OCI-LY7 (cell line): Measurements from ENCODE around the gene ITSN1. TPM values are rescaled to one million over a fixed set of nuclear protein-coding genes. Genes with fewer than 3 reads are reported as not detected.

ENCODE experiments used
- BruUV-seq: library from RNA; stranded (reverse); fragments of 400-500 nt; replicated peaks from 2 replicates; lab custom pipeline; 2021; lab: Mats Ljungman, UMichigan
- CTCF ChIA-PET: fragments of 300-600 bp; sonication (Branson Sonifier 250); formaldehyde crosslinking; loops from one replicate; lab custom pipeline; 2022; ENCODE audit warnings: antibody characterized with exemption; ENCODE audit not compliant: unreplicated experiment; lab: Charles Lee
- POLR2A ChIA-PET: fragments of 300-600 bp; sonication (Branson Sonifier 250); formaldehyde crosslinking; loops from one replicate; lab custom pipeline; 2022; ENCODE audit warnings: antibody characterized with exemption; lab: Charles Lee
- DNase-seq: peaks from one replicate; pipeline ENCODE4 v3.0.0-alpha.2; 2015; ENCODE audit warnings: low spot score
- H2AFZ ChIP-seq: fragments of 200-600 bp; sonication (generic), shearing (Covaris generic); 2 replicates; pipeline ENCODE4 v1.6.1; 2014; ENCODE audit warnings: mild to moderate bottlenecking, antibody characterized with exemption, low read length, moderate library complexity
- H3K27ac ChIP-seq: fragments of 200-600 bp; sonication (generic); 2 replicates; pipeline ENCODE4 v1.5.1; 2014; ENCODE audit warnings: mixed run types, low read depth, mild to moderate bottlenecking, moderate library complexity, low read length, inconsistent platforms; ENCODE audit not compliant: poor library complexity, severe bottlenecking
- H3K36me3 ChIP-seq: fragments of 200-600 bp; sonication (generic); 2 replicates; pipeline ENCODE4 v1.6.1; 2014; ENCODE audit warnings: mild to moderate bottlenecking, antibody characterized with exemption, low read length, moderate library complexity, mixed read lengths; ENCODE audit not compliant: insufficient read depth
- H3K4me1 ChIP-seq: fragments of 200-600 bp; sonication (generic); 2 replicates; pipeline ENCODE4 v1.5.1; 2014; ENCODE audit warnings: mild to moderate bottlenecking, low read length; ENCODE audit not compliant: insufficient read depth, poor library complexity, severe bottlenecking
- H3K4me2 ChIP-seq: fragments of 200-600 bp; sonication (generic); 2 replicates; pipeline ENCODE4 v1.6.1; 2014; ENCODE audit warnings: mild to moderate bottlenecking, low read length
- H3K4me3 ChIP-seq: fragments of 200-600 bp; sonication (generic); 2 replicates; pipeline ENCODE4 v1.5.1; 2014; ENCODE audit warnings: mild to moderate bottlenecking, low read depth, low read length; ENCODE audit not compliant: poor library complexity, severe bottlenecking
- H3K79me2 ChIP-seq: fragments of 200-600 bp; sonication (generic); 2 replicates; pipeline ENCODE4 v1.6.1; 2016; ENCODE audit warnings: low read depth, mild to moderate bottlenecking, low read length, moderate library complexity, mixed read lengths; ENCODE audit not compliant: insufficient read depth
- H3K9me2 ChIP-seq: fragments of 200-600 bp; sonication (generic); 2 replicates; pipeline ENCODE4 v1.6.1; 2016; ENCODE audit warnings: mild to moderate bottlenecking, low read length, mixed read lengths; ENCODE audit not compliant: insufficient read depth
- H3K9me3 ChIP-seq: fragments of 200-600 bp; sonication (generic); 2 replicates; pipeline ENCODE4 v1.6.1; 2014; ENCODE audit warnings: mild to moderate bottlenecking, mixed run types, low read length, mixed read lengths
- H4K20me1 ChIP-seq: fragments of 200-600 bp; sonication (generic); 2 replicates; pipeline ENCODE4 v1.6.1; 2014; ENCODE audit warnings: mild to moderate bottlenecking, antibody characterized with exemption, low read length, moderate library complexity, mixed read lengths; ENCODE audit not compliant: insufficient read depth
- EZH2phosphoT487 ChIP-seq: fragments of 200-600 bp; sonication (generic); IDR thresholded peaks from 2 replicates; pipeline ENCODE4 v1.6.1; 2018; ENCODE audit warnings: low read depth, borderline replicate concordance, mild to moderate bottlenecking, mixed run types, antibody characterized with exemption, low read length, moderate library complexity, mixed read lengths
- intact Hi-C: fragments of 100-400 bp; cut with micrococcal nuclease; formaldehyde crosslinking; loops from one replicate; pipeline ENCODE4 v1.10.0; 2022; ENCODE audit not compliant: unreplicated experiment
- total RNA-seq, 2 experiments: library from RNA; depleted of rRNA in 1 of 2; stranded (reverse); fragments of >200 nt in 1 of 2; shearing (Covaris generic) in 1 of 2; gene quantifications; 2 replicates each; pipeline ENCODE4 v1.2.3, GENCODE V29; 2014 to 2022
- TF ChIP-seq, protein P1 (sequence below): fragments of 200-600 bp; sonication (generic); conservative IDR thresholded peaks from 2 replicates; pipeline ENCODE4 v1.5.1; 2014; ENCODE audit warnings: mild to moderate bottlenecking, antibody characterized with exemption, low read length, moderate library complexity, mixed read lengths

The ITSN1 gene
- total RNA-seq, 2 experiments from 2014 or later: 0.60 to 5.9 TPM

DNA sequence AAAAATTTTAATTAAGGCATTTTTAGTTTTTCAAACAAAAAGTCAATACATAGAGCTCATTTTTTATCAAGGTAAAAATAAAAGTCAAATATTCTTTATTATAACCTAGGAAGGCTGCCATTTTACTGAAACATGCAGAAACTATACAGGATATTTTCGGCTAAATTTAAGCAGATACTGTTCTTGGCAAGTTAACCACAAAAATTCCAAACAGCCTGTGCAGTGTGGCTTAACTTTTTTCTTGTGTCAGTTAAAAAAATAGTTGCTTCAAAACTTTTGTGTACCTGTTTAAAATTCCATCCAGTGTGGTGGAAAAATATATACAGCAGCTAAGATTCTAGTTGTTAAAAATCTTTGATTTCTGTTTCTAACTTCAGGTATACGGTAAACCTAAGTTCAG is 138.3 kb downstream of the ITSN1 start:
- H3K9me2 ChIP-seq: no peaks in the 10 kb centered on the region; the same call in 1 of the 2 replicates
- H3K4me2 ChIP-seq: no peak overlapping the region
- intact Hi-C loops: no loop called here
- TF ChIP-seq, protein P1, sequence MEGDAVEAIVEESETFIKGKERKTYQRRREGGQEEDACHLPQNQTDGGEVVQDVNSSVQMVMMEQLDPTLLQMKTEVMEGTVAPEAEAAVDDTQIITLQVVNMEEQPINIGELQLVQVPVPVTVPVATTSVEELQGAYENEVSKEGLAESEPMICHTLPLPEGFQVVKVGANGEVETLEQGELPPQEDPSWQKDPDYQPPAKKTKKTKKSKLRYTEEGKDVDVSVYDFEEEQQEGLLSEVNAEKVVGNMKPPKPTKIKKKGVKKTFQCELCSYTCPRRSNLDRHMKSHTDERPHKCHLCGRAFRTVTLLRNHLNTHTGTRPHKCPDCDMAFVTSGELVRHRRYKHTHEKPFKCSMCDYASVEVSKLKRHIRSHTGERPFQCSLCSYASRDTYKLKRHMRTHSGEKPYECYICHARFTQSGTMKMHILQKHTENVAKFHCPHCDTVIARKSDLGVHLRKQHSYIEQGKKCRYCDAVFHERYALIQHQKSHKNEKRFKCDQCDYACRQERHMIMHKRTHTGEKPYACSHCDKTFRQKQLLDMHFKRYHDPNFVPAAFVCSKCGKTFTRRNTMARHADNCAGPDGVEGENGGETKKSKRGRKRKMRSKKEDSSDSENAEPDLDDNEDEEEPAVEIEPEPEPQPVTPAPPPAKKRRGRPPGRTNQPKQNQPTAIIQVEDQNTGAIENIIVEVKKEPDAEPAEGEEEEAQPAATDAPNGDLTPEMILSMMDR: no peak
- TF ChIP-seq EZH2phosphoT487: no peak
- H2AFZ ChIP-seq: no peak overlapping the region
- ChIA-PET CTCF (no interaction called here), POLR2A (interaction anchor here (0.7 to 1.5 kb wide), 3 partner anchors 11 to 16 kb away, joined by 3 to 6 read pairs (median 4); no protein-coding TSS in a partner anchor)
- DNase-seq: no peak
- H3K9me3 ChIP-seq: no peaks in the 10 kb centered on the region
- H3K79me2 ChIP-seq: no peaks in the 10 kb centered on the region
- BruUV-seq: no TSS peak
- H3K27ac ChIP-seq: no peak overlapping the region
- H3K36me3 ChIP-seq: no peaks in the 10 kb centered on the region
- H4K20me1 ChIP-seq: no peaks in the 10 kb centered on the region
- no peaks in the 10 kb centered on the region for H3K4me1 ChIP-seq
- no peak overlapping the region for H3K4me3 ChIP-seq

DNA sequence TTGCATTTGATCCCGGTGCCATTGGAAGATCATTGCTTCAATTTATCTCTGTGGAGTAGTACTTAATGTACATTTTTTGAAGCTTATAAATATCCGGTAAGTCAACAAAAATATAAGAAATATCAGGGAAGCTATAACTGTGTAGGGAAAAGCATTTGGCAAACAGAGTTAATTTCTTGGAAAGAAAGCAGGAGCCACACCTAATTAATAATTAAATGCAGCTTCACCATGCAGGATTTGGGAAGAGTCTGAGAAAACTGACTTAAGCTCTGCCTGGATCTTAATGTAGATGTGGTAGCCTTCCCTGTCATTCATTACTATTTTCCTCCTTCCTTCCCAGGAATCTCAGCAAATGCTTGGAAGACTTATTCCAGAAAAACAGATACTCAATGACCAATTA is 138.8 kb downstream of the ITSN1 start:
- no peaks in the 10 kb centered on the region; the same call in 1 of the 2 replicates for H3K9me2 ChIP-seq
- H3K4me2 ChIP-seq: no peak overlapping the region
- ChIA-PET CTCF (no interaction called here), POLR2A (interaction anchor here (0.7 to 1.5 kb wide), 4 partner anchors 8 to 16 kb away, joined by 3 to 6 read pairs (median 4); no protein-coding TSS in a partner anchor)
- H3K9me3 ChIP-seq: no peaks in the 10 kb centered on the region
- intact Hi-C loops: no loop called here
- no peak for DNase-seq
- no peak overlapping the region for H2AFZ ChIP-seq
- H4K20me1 ChIP-seq: no peaks in the 10 kb centered on the region
- no peaks in the 10 kb centered on the region for H3K4me1 ChIP-seq
- H3K27ac ChIP-seq: no peak overlapping the region
- H3K36me3 ChIP-seq: no peaks in the 10 kb centered on the region
- no peak overlapping the region for H3K4me3 ChIP-seq
- no peaks in the 10 kb centered on the region for H3K79me2 ChIP-seq
- TF ChIP-seq EZH2phosphoT487: no peak
- TF ChIP-seq, protein P1: no peak
- BruUV-seq: no TSS peak

DNA sequence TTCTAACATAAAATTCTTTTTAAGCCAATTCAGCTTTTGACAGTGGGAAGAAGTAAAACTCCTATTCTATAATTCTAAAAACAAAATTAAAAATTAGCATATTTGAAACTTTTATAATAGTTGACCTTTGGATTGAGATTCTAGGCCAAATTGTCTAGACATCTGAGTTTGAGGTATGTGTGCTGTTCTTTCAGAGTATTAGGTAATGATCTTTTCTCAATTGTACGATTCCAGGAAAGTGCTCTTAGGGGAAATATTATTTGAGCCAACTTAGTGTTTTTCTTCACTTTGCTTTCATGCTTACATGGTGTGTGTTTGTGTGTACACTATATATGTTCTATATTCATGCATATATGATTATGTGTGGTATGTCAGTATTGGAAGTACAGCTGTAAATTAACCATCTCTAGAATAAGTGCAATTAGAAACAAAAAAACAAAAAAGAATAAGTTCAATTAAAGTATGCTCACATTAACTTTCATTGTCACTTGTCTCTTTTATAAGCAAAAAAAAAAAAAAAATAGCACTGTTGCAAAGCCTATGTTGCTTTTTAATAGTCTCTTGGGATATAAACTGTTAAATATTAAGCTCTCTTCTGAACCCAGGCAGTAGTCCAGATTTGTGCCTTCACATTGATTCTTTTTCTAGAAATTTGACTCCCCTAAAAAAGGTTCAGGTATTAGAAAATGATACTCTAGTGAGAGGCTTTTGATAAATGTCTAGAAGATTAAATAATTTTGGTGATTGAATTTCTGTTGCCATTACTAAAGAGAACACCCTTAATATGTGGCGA is 141.1 kb downstream of the ITSN1 start:
- no peak for TF ChIP-seq EZH2phosphoT487
- TF ChIP-seq, protein P1: no peak
- Histone ChIP-seq H3K79me2 (no peaks in the 10 kb centered on the region), H4K20me1 (no peaks in the 10 kb centered on the region), H3K9me2 (no peaks in the 10 kb centered on the region), H3K36me3 (no peaks in the 10 kb centered on the region), H2AFZ (no peak overlapping the region), H3K27ac (no peak overlapping the region), H3K9me3 (no peaks in the 10 kb centered on the region), H3K4me1 (no peaks in the 10 kb centered on the region), H3K4me2 (no peak overlapping the region), H3K4me3 (no peak overlapping the region)
- intact Hi-C loops: no loop called here
- no TSS peak for BruUV-seq
- no peak for DNase-seq
- ChIA-PET CTCF (no interaction called here), POLR2A (no interaction called here)
